ENCODE results near the gene TSR1. TPM values are rescaled to one million over a fixed set of nuclear protein-coding genes. Genes with fewer than 3 reads are reported as not detected.

Gene TSR1
- total RNA-seq, 4 donors from 2014 or later, result 25.0 to 58.3 (median 46.5) TPM

GRCh38 chr17:2336852-2337543 is 741 bp upstream of the TSR1 start, which contains the start of gene SGSM2:
Gene SGSM2 (plus strand): TSS chr17:2337501. CDS start chr17:2337689, 188 bp downstream.
- TF ChIP-seq POLR2A (IDR thresholded peaks at IDR 0.05) (no peak), POLR2AphosphoS5 (IDR thresholded peaks at IDR 0.05) (peak; percentile 47), EP300 (IDR thresholded peaks at IDR 0.05) (no peak)
- TF ChIP-seq, protein P1, sequence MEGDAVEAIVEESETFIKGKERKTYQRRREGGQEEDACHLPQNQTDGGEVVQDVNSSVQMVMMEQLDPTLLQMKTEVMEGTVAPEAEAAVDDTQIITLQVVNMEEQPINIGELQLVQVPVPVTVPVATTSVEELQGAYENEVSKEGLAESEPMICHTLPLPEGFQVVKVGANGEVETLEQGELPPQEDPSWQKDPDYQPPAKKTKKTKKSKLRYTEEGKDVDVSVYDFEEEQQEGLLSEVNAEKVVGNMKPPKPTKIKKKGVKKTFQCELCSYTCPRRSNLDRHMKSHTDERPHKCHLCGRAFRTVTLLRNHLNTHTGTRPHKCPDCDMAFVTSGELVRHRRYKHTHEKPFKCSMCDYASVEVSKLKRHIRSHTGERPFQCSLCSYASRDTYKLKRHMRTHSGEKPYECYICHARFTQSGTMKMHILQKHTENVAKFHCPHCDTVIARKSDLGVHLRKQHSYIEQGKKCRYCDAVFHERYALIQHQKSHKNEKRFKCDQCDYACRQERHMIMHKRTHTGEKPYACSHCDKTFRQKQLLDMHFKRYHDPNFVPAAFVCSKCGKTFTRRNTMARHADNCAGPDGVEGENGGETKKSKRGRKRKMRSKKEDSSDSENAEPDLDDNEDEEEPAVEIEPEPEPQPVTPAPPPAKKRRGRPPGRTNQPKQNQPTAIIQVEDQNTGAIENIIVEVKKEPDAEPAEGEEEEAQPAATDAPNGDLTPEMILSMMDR (IDR thresholded peaks at IDR 0.05), result no peak
- WGBS, 2 donors (ENCODE audit: low coverage in 1 of 2), result 0 to 3% methylated on average over 1 to 6 of the region's 77 CpGs
- Histone ChIP-seq H3K4me3 (peak within 1 kb of the TSS; percentile 75 to 98), H3K4me1 (peaks cover 0 to 40% (median 5%) of the 10 kb centered on the region in 3 donors), H3K36me3 (peaks cover 0 to 47% of the 10 kb centered on the region in 2 donors), H3K27me3 (no peaks in the 10 kb centered on the region), H3K9me3 (no peaks in the 10 kb centered on the region), H3K27ac (peak within 1 kb of the TSS; percentile 76 to 95 (median 95))
- peak; percentile 77 for ATAC-seq

GRCh38 chr17:2335726-2336214 is 487 bp downstream of the TSR1 start:
- peak overlapping the region; percentile 75 to 98 for H3K4me3 ChIP-seq
- 4% methylated on average over 13 to 15 of the region's 17 CpGs for WGBS, 2 donors (ENCODE audit: low coverage in 1 of 2)

GRCh38 chr17:2331303-2331702 is 5.0 kb downstream of the TSR1 start:
- Histone ChIP-seq H3K27ac (no peak overlapping the region), H3K27me3 (no peaks in the 10 kb centered on the region), H3K4me3 (no peak overlapping the region), H3K4me1 (peaks cover 0 to 16% (median 5%) of the 10 kb centered on the region in 3 donors), H3K36me3 (peaks cover 13 to 91% of the 10 kb centered on the region in 2 donors), H3K9me3 (no peaks in the 10 kb centered on the region)
- no peak for ATAC-seq
- TF ChIP-seq, protein P1 (IDR thresholded peaks at IDR 0.05), result no peak
- TF ChIP-seq POLR2AphosphoS5 (IDR thresholded peaks at IDR 0.05) (no peak), POLR2A (IDR thresholded peaks at IDR 0.05) (no peak), EP300 (IDR thresholded peaks at IDR 0.05) (no peak)
- 40 to 68% methylated on average over 1 to 3 of the region's 3 CpGs for WGBS, 2 donors (ENCODE audit: low coverage in 1 of 2)

More at GRCh38 chr17:2335726-2336214, 487 bp downstream of the TSR1 start:
- Histone ChIP-seq H3K9me3 (no peaks in the 10 kb centered on the region), H3K4me1 (peaks cover 0 to 40% (median 5%) of the 10 kb centered on the region in 3 donors), H3K27ac (peak overlapping the region in 3 of 4 donors; percentile 95), H3K27me3 (no peaks in the 10 kb centered on the region), H3K36me3 (peaks cover 8 to 47% of the 10 kb centered on the region in 2 donors)
- no peak for TF ChIP-seq EP300 (IDR thresholded peaks at IDR 0.05)
- TF ChIP-seq POLR2A (IDR thresholded peaks at IDR 0.05), result no peak
- ATAC-seq, result no peak

- H3K27me3 ChIP-seq, result no peaks in the 10 kb centered on the region
- no peak for TF ChIP-seq EP300 (IDR thresholded peaks at IDR 0.05)
- H3K36me3 ChIP-seq, result peaks cover 6 to 100% of the 10 kb centered on the region in 2 donors
- H3K9me3 ChIP-seq, result no peaks in the 10 kb centered on the region
- 56 to 84% methylated on average over 2 of the region's 2 CpGs for WGBS, 2 donors (ENCODE audit: low coverage in 1 of 2)
- no peak overlapping the region for H3K4me3 ChIP-seq
- H3K27ac ChIP-seq, result no peak overlapping the region
- no peak for ATAC-seq
- no peaks in the 10 kb centered on the region for H3K4me1 ChIP-seq
Observed at GRCh38 chr17:2323629-2324314, 12.5 kb downstream of the TSR1 start.

GRCh38 chr17:2321399-2321798 is 14.9 kb downstream of the TSR1 start:
- H3K4me3 ChIP-seq, result no peak overlapping the region
- no peaks in the 10 kb centered on the region for H3K9me3 ChIP-seq
- H3K27me3 ChIP-seq, result no peaks in the 10 kb centered on the region
- no peak overlapping the region for H3K27ac ChIP-seq
- no peak for TF ChIP-seq POLR2A (IDR thresholded peaks at IDR 0.05)
- no peak for TF ChIP-seq POLR2AphosphoS5 (IDR thresholded peaks at IDR 0.05)
- TF ChIP-seq, protein P1 (IDR thresholded peaks at IDR 0.05), result no peak
- no peak for TF ChIP-seq EP300 (IDR thresholded peaks at IDR 0.05)
- ATAC-seq, result no peak
- no peaks in the 10 kb centered on the region for H3K4me1 ChIP-seq
- peaks cover 6 to 85% of the 10 kb centered on the region in 2 donors for H3K36me3 ChIP-seq
- 45 to 57% methylated on average over 1 of the region's 1 CpG for WGBS, 2 donors (ENCODE audit: low coverage in 1 of 2)
